Inferior parietal cortex (tissue), 1 donor: ENCODE data around the gene TMEM125.
A peak's percentile ranks its signal among the peaks of the same experiment; 100 is the strongest.

Experiments used
- DNase-seq: peaks from one replicate; pipeline ENCODE4 v3.0.0-alpha.2; 2016; ENCODE audit errors: extremely low spot score

The TMEM125 gene

GRCh38 chr1:43247256-43247921 is 22.4 kb upstream of the TMEM125 start:
- DNase-seq, result no peak

DNA sequence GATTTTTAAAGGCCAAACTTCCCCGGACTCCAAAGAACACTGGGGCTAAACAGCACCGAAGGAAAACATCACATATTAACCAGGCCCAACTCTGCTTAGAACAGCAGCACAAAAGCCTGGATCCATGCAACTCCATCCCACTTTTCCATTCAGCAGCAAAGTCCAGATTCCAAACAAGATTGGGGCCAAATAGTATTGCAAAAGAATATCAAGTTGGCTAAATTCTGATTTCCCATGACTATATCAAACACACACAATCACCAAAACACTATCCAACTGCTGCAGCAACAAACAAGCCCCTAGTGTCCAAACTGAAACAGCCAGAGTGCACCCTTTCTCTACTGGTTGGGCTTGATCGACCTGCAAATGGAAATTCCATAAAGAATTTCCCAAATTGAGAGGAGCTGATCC is 19.4 kb upstream of the TMEM125 start:
- no peak for DNase-seq

DNA sequence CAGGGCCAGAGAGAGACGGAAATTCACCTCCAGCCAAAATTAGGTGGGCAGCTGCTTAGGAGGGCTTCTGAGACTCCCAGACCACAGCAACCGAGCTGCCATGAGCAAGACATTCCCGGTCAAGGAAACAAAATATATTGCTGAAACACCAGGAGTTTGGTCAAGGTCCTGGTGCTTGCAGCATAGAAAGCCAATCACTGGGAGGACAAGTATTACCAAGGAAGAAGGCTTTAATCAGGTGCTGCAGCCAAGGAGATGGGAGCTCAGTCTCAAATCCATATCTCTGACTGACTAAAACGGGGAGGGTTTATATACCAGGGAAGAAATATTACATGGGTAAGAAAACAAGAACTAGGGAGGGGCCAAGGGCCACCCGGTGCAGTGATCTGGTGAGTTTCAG is 18.8 kb upstream of the TMEM125 start:
- DNase-seq, result no peak

DNA sequence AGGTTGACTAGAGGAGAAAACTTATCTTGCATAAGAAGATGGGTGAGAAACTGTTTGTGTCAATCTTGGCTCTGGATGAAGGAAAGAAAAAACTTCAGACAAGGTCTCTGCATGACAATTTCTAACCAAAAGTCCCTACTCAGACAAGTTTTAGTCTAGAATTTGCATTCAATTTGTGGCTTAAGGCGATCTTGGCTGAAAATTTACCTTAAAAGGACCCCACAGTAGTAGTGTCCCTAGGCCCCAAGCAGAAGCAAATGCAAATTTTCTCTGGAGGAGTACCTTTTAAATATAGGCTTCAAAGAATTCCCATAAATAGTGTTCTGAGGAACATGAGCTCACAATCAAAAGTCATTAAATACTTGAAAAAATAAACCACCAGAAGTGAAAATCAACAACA is 17.6 kb upstream of the TMEM125 start:
- no peak for DNase-seq

DNA sequence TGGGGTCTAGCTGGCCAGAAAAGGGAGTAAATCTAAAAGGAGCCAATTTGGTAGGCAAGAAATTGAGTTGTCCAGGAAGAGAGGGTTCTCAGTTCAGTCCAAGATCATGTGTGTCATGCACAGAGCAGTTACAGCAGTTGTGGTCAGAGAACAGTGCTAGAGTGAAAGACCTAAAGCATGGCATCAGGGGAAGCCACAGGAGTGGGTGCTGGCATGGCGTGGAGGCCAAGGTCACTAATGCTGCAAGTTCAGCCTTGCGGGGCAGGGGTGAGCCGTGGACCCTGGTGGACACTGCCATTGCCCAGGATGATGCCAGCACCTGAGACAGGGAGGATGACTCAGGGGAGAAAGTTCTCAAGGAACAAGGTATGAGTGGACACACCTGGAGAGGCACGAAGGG is 16.6 kb upstream of the TMEM125 start:
- no peak for DNase-seq

- no peak for DNase-seq
Measured at GRCh38 chr1:43253876-43254275, 15.9 kb upstream of the TMEM125 start.

DNA sequence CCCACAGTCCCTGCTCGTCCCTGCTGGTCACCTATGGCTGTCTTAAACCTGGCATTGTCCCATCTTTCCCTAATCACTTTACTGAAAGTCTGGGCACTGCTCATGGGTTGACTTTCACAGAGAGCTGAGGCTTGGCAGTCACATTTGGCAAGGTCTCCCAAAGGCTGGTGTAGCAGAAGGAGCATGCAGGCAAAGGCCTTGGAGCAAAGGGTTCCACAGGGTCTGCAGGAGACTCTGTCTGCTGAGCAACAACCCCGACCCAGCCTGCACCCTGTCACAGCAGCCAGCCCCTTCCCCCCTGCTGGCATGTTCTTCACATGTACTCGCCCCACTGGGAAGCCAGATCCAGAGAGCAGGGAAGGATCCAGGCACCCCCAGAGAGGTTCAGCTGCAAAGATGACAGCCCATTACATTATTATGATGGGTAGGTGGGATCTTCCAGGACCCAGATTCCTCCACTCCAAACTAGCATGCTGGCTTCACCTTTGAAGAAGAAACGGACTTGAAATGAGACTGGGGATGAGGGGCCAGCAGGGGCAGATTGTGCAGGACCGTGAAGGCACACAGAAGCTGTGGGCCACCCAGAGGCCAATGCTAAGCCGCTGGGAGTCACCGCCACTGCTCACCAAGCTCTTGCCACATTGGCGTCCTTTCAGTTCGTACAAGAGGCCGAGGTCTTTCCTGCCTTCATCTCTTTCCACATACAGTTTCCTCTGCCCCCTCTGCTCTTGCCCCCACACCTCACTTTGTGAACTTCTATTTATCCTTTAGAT is 14.2 kb upstream of the TMEM125 start:
- no peak for DNase-seq

- DNase-seq, result no peak
Measured at GRCh38 chr1:43256675-43257570, 12.9 kb upstream of the TMEM125 start.

GRCh38 chr1:43258370-43258769 is 11.4 kb upstream of the TMEM125 start:
- no peak for DNase-seq

- DNase-seq, result no peak
Measured at GRCh38 chr1:43265431-43265830, 4.4 kb upstream of the TMEM125 start.

- no peak for DNase-seq
Measured at GRCh38 chr1:43266881-43267280, 2.9 kb upstream of the TMEM125 start.

DNA sequence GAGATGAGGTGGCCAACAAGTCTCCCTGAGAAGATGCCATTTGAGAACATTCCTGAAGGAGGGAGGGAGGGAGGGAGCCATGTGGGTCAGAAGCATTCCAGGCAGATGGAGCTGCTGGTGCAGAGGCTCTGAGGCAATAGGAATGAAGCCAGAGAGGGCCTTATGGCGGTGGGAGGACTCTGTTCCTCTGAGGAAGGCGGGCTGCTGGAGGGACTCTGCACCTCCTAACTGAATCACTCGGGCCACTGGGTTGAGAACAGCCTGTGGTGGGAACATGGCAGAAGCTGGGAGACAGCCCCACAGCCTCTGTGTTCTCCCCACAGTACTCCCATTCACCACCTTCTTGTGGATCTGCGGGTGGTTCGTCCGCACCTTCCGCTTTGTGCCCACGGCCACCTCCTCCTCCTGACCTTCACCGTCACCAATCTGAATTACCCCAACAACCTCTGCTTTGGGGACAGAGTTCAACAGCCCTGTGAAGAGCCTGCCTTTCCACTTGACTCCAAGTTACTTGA is 2.4 kb upstream of the TMEM125 start:
- no peak for DNase-seq

DNA sequence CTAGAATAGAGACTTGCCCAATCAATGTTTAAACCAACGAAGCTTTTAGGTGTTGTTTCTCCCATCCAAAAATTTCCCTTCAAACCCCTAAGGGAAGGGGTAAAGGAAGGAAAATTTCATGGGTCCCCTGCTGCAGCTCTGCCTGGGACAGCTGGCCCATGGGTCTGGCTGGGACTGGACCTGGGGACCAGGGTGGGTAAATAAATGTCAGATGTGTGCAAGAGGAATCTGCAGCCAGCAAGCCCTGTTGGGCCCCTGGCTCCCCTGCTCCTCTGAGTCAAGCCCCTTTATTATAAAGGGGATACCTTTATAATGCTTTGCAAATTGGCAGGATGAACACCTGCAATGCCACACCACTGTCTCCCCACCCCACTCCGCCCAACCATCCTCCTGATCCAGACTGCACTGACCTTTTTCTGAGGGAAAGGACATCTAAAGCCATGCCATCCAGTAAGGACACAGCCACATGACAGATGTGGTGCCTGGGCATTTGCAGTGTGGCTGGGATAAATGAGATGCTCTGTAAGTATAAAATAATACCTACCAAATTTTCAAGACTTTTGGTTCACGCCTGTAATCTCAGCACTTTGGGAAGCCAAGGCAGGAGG is 1.9 kb upstream of the TMEM125 start:
- no peak for DNase-seq

GRCh38 chr1:43270421-43271095 is 775 bp downstream of the TMEM125 start:
- no peak for DNase-seq

DNA sequence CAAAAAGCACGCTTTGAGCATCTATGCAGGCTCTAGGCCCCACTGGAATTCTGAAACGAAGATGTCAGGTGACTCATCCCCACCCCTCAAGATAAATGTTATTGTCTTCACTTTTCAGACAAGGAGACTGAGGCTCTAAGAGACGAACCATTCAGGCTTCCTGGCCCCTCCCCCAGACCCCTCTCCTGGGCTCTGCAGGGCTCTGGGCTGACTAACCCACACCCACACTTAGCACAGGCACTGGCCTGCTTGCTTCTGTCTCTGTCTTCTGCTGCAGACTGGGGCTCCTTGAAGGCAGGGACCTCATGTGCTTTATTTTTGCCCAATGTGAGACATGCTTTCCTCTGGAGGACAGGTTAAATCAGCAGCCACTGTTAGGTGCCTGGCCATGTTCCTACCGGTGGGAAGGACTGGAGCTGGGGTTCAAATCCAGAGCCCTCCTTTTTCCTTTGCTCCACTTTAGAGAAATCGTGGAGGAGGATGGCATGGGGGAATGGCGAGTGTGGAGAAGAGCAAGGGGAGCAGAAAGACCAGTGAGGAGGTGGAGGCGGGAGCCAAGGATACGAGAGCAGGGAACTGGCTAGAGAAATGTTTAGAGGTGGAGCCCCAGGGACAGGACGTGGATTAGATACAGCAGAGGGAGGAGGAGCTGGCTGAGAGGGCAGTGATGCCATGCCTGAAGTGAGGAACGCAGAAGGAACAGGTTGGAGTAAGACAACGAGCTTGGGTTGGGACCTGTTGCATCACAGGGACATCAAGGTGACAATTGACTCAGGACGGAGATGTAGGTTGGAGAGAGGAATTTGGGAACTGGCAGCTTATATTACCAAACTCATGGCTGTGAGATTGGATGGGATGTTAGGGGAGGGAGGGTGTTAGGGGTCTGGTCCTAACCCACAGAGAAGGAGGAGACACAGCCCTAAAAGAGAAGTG is 1.7 kb downstream of the TMEM125 start:
- no peak for DNase-seq

DNA sequence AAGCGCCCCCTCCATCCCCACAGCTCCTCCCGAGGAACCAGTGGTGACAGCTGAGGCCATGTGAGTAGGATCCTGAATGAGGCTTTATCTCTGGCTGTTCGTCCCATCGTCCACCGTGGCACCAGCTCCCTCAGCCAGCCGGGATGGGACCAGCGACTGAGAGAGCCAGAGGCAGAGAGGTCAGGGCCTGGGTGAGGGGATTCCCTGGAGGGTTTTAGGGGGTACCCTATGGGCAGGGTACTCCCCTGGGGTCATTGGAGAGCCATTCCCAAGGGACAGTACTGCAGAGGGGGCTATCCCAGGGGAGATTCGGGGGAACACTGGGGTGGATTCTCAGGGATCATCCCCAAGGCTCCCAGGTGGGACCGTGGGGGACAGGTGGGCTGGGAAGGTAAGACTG is 2.4 kb downstream of the TMEM125 start:
- DNase-seq, result peak; percentile 61

- no peak for DNase-seq
Measured at GRCh38 chr1:43272576-43273571, 3.1 kb downstream of the TMEM125 start.

GRCh38 chr1:43273708-43274107 is 3.9 kb downstream of the TMEM125 start:
- no peak for DNase-seq
